IPS-NIHi11 (cell line): ENCODE results near the gene EXOC3L4.

Experiments used
- DNase-seq: peaks from one replicate; pipeline ENCODE4 v3.0.0; 2012; ENCODE audit warnings: mixed read lengths, low spot score

EXOC3L4 gene

GRCh38 chr14:103121846-103122584 lies 27.5 kb downstream of the EXOC3L4 start:
- peak; percentile 56 for DNase-seq

GRCh38 chr14:103122585-103122946 lies 28.0 kb downstream of the EXOC3L4 start:
- DNase-seq: no peak

DNA sequence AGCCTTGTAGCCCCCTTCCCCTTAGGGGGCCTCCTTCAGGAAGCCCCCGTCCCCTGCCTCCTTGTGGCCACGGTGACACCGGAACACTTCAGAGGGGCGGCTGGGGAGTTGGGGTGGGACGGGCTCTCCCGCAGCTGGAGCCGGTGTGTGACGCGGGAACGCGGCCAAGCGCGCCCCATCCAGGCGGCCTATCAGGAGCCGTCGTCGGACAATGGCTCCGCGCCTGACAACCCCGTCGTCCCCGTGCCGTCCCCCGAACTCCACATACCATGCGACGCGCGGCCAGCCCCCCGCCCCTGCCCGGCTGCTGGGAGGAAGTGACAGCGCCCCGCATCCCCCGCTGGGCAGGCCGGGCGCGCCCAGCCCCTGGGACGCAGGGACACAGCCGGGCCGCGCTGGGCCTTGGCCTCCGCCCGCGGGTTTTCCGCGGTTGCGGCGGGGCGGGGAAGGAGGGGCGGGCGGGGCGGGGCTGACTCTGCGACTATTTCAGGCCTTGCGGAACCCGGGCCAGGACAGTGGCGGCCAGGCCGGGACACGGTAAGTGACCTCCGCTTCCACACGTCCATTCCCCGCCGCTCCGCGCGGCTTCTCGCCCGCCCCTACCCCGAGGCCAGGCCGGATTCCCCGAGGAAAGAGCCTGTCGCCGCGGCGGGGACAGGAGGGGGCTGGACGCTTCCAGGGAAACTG lies 28.6 kb downstream of the EXOC3L4 start, which contains the start of gene TNFAIP2:
Gene TNFAIP2, plus strand, starts transcription at position 515 of the 687 bp plus-strand sequence. CDS start 2,997 bp downstream, outside the sequence.
- DNase-seq: peak; percentile 70

DNA sequence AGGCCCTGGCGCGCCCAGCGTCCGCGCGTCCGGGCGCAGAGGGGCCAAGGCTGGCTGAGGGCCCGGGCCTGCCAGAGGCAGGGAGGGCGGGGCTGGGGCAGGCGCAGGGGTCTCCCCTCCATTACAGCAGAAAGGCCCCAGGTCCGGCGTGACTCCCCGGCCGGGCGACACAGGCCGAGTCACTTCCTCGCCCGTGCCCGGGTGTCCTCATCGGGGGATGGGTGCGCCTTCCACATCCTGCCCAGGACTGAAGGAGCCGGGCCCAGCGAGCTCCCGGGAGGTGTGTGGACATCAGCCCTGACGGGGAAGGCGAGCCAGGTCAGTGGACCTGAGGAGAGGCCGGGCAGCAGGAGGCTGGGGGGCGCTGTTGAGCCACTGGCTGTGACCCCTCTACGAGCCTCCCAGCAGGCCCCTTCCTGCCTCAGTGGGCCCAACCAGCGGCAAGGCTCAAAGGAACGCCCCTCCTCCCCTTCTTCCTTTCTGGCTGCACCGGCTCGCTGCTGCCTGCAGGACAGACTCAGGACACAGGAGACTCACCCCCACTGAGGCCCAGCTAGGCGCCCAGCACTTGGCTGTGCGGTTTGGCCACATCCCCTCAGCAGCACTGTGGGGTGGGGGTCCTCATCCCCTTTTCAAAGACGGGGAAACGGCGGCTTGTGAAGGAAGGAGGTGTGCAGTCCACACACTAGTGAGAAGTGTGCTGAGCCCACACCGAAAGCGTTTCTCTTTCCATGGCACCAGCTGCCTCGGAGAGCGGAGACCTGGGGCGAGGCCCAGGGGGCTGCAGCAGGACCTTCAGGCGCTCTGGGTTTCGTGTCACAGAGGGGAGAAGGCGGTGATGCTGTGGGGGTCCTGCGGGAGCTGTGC lies 29.3 kb downstream of the EXOC3L4 start:
- DNase-seq: peak; percentile 69

DNA sequence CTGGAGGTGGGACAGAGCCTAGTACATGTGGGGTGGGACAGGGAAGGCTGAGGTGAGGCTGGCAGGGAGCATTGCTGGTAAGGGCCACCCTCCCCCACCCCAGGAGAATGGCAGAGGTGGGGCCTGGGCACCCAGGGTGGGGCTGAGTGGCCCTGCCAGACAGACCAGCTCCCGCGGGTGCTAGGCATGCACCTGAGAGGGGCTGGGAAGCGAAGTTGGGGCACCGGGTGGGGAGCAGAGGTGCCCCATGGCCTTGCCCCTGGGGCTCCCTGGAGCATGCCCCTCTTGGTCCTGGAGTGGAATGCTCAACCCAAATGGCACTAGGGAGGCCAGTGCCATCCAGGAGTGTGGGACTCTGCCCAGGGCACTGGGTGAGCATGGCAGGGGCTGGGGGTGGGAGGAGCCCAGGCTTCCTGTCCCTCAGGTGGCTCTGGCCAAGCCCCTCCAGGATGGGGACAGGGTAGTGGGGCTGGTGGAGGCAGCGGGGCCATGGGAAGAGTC lies 30.0 kb downstream of the EXOC3L4 start:
- DNase-seq: no peak

DNA sequence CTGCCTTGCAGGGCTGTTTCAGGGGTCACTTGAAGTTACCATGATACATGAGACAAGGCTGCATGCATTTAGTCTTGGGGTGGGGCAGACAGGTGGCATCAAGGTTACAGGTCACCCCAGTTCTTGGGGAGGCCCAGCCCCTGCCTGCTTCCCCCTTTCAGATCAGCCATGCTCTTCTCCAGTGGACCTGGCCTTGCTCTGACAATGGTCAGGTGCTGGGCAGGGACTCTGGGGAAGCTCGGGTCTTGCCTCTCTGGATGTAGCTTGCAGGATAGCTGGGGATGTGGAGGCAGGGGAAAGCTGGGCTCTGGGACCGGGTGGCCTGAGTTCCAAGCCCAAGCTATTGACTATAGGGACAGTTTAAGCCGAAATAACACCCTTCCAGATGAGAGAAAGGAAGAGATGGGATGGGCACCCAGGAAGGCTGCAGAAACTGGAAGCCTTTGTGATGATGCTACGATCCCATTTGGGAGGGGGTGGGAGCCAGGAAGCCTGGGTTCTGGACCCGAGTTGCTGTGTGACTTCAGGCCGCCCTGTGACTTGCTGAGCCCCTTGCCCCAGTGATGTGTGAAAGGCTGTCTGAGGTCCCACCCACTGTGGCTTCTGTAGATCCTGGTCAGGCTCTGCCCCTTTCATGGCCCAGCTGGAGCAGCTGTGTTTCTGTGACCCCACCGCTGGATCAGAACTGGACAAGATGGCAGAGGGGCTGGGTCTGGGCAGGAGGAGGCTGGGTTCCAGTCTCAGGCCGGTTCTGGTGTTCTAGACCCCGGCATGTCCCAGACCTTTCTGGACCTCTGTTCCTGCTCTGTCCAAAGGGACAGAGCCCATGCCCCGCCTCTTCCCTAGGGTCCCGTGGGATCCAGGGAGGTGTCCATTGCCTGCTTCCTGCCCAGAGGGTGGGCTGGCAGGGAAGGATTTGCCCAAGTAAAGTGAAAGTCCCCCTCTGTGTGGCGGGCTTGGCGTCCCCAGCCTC lies 30.9 kb downstream of the EXOC3L4 start:
- DNase-seq: no peak

- no peak for DNase-seq
These were observed 31.8 kb downstream of the EXOC3L4 start for GRCh38 chr14:103126088-103126872.

DNA sequence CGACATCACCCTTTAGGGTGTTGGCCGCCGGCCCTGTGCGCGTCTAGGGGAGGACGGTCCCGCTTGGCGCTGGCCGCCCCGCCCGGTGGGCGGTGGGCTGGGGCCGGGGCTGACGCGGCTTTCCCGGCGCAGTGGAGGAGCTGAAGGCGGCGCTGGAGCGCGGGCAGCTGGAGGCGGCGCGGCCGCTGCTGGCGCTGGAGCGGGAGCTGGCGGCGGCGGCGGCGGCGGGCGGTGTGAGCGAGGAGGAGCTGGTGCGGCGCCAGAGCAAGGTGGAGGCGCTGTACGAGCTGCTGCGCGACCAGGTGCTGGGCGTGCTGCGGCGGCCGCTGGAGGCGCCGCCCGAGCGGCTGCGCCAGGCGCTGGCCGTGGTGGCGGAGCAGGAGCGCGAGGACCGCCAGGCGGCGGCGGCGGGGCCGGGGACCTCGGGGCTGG lies 32.4 kb downstream of the EXOC3L4 start:
- DNase-seq: peak; percentile 87

GRCh38 chr14:103127356-103127755 lies 32.8 kb downstream of the EXOC3L4 start:
- DNase-seq: no peak

- no peak for DNase-seq
These were observed 33.5 kb downstream of the EXOC3L4 start for GRCh38 chr14:103127861-103128598.

DNA sequence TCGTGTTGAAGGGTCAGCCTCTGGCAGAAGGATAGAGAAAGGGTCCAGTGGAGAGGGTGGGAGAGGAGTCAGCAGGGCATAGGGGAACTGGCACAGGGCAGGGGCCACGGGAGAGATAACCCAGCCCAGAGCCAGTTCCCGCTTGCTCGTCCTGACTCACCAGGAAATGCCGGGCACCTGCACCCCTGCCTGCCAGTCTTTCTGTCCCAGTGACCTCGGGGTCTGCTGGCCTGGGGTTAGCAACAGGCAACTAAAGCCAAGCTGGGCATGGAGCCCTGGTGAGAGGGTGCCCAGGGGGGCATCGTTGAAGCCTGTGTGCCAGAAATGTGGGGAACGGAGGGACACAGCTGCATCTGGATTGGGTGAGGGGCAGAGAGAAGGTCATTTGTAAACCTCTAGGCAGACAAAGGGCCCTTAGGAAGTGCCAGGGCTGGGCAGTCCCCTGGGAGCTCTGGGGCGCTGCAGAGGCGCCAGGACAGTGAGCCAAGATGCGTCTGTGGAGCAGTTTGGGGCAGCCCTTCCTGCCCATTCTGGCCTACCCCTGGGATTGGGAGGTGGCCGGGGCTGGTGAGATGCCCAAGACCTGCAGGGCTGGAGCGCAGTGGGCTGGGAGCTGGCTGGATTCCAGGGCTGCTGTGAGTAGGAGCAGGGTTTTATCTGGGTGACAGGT lies 34.2 kb downstream of the EXOC3L4 start:
- no peak for DNase-seq

- no peak for DNase-seq
These were observed 34.9 kb downstream of the EXOC3L4 start for GRCh38 chr14:103129301-103130016.

DNA sequence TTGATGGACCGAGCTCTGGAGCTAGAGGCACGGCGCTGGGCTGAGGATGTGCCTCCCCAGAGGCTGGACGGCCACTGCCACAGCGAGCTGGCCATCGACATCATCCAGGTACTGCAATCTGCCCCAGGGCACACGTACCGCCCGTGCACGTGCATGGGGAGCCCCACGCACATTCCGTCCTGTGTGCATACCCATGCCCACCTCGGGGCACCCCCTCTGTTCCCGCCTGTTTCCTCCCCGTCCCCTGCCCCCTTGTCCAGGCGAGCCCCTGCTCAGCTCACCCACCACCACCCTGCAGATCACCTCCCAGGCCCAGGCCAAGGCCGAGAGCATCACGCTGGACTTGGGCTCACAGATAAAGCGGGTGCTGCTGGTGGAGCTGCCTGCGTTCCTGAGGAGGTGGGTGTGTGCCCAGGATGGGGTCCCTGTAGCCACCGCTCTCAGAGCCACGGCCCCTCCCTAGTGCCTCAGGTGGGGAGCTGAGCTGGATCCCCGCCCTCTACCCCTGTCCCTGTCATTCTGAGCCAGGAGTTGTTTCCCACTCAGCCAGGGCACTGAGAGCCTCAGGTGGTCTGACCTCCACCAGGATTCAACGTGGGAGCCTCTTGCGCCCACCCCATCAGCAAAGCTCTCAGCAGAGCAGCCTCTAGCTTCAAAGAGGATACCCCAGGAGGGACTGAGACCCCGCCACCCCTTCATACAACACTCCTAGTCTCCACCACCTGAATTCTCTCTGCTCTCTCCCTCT lies 35.7 kb downstream of the EXOC3L4 start:
- no peak for DNase-seq

DNA sequence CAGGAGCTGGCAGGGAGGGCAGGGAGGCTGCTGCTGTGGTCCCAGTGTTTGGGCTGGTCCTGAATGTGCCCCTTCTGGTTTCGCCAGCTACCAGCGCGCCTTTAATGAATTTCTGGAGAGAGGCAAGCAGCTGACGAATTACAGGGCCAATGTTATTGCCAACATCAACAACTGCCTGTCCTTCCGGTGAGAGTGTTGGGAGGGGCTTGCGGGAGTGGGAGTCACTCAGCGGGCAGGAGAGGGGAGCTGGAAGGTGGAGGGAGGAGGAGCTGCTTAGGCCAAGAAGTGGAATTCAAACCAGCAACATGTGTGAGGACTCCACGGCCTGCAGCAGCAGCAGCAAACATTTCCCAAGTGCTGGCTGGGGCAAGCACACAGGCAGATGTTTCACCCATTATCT lies 36.4 kb downstream of the EXOC3L4 start:
- DNase-seq: no peak

DNA sequence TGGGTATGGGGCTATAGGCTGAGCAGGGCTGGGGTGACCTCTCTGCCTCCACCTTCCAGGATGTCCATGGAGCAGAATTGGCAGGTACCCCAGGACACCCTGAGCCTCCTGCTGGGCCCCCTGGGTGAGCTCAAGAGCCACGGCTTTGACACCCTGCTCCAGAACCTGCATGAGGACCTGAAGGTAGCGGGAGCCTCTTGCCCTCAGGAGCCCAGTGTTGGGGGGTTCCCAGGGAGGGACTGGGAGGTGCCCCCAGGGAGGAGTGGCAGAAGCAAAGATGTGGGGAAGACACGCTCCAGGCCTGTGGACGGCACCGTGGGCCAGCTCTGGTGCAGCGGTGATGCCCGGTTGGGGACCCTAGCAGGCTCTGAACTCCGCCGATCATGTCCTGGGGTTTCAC lies 37.1 kb downstream of the EXOC3L4 start:
- DNase-seq: no peak

GRCh38 chr14:103132381-103133209 lies 38.1 kb downstream of the EXOC3L4 start:
- DNase-seq: no peak
